HG02943 (cell line): ENCODE results near the gene ALG14.
"Not testable (repeated sequence)": the region's sequence is repeated elsewhere in the genome, so short reads cannot be mapped to it uniquely, and the experiment has no call there.

ENCODE experiments used
- ATAC-seq: cut with Tn5 transposase; IDR thresholded peaks from one replicate; pipeline ENCODE4 v1.9.1; 2021; ENCODE audit warnings: mild to moderate bottlenecking, low read depth, moderate library complexity; ENCODE audit not compliant: unreplicated experiment

ALG14 gene

GRCh38 chr1:95046359-95046758 is 26.4 kb downstream of the ALG14 start:
- ATAC-seq = no peak

GRCh38 chr1:95043141-95043980 is 29.4 kb downstream of the ALG14 start:
- ATAC-seq = peak; percentile 83

DNA sequence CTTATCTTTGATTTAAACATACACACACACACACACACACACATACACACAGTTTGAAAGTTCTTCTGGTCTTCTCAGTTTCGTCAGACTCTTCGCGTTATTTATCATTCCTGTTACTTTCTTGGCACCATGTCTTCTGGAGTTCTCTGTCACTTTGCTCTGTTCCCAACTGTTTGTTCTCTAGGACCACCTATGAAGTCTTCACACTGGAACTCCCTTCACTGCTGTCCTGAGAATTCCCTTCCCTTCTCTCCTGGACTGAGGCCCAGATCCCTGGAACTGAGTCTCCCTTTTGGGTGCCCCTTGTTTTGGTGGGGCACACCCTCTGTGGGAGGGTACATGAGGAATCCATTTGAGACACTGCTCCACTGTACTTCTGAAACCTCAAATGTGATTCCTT is 30.5 kb downstream of the ALG14 start:
- ATAC-seq = no peak

DNA sequence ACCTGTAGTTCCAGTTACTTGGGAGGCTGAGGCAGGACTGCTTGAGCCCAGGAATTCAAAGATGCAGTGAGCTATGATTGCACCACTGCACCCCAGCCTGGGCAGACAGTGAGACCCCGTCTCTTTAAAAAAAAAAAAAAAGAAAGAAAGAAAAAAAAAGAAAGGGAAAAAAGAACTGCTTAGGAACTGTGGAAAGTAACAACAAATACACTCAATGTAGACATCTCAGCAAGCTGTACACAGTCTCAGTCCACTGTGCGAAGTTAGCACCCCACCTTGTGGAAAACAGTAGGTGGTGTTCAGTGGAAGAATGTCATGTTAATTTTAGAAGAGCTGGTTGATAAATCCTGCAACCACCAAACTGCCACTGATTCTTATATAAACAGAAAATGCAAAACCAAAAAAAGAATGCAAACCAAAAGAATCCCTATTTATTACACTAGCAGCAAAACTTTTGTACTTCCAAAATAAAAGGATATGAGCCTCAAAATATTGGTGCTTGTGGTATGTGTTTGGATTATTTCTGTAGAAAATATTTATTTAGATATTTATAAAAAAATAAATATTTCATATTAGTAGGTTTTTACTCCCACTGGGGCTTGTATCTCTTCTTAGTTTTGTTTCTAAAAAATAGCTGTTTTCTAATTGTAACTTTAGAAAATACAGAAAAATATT is 31.1 kb downstream of the ALG14 start:
- ATAC-seq = no peak

GRCh38 chr1:95040032-95040525 is 32.7 kb downstream of the ALG14 start:
- ATAC-seq = no peak

GRCh38 chr1:95039360-95040031 is 33.3 kb downstream of the ALG14 start:
- no peak for ATAC-seq

- ATAC-seq = no peak
Measured at GRCh38 chr1:95035536-95035935, 37.2 kb downstream of the ALG14 start.

DNA sequence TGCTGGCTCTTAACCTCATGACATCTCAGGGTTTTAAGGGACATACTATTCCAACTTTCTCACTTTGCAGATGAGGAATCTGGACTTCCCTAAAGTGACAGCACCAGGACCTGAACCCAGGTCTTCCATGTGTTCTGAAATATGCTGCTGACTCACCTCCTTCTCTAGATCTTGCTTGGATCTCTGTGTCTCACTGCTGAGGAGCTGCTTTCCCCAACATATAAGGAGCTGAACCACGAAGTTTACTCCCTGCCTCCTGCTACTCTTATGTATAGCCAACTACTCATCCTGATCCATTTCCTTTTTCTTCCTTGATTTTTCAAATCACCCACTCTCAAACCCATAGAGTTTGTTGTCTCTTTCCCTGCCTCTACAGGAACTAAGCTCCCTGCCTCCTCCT is 38.2 kb downstream of the ALG14 start:
- no peak for ATAC-seq

DNA sequence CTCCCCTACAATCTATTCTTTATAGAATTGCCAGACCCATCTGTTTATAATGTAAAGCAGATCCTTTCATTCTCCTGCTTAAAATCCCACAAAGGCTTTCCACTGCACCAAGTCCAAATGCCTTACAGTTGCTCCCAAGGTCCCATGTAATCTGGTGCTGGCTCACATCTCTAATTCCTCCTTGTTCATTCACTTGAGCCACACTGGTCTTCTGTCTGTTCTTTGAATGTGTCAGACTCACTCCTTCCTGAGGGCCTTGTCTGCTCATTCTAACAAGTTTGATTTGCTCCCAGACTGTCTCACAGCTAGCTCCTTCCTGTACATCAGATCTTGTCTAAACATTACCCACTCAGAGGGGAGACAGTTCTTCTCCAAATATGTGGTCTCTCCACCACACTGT is 38.9 kb downstream of the ALG14 start:
- no peak for ATAC-seq

DNA sequence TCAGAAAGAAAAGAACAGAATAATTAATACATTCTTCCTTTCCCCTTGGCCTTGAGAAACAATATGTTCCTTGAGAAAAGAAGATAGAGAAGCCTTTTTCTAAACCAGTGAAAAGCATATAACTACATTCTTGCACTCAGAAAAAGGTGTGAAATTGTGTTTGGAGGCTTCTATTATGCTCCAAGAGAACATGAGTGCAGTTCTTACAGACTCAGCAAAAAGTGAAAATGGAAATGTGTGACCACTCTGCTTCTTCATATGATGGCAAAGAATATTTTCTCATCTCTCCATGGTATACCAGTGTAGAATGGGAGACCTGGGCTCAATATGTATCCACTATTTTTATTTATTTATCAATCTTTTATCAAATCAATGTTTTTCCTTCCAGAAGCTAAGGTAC is 43.2 kb downstream of the ALG14 start:
- no peak for ATAC-seq

GRCh38 chr1:95028954-95029353 is 43.8 kb downstream of the ALG14 start:
- ATAC-seq = no peak

- ATAC-seq = no peak
Measured at GRCh38 chr1:95027046-95027445, 45.7 kb downstream of the ALG14 start.

DNA sequence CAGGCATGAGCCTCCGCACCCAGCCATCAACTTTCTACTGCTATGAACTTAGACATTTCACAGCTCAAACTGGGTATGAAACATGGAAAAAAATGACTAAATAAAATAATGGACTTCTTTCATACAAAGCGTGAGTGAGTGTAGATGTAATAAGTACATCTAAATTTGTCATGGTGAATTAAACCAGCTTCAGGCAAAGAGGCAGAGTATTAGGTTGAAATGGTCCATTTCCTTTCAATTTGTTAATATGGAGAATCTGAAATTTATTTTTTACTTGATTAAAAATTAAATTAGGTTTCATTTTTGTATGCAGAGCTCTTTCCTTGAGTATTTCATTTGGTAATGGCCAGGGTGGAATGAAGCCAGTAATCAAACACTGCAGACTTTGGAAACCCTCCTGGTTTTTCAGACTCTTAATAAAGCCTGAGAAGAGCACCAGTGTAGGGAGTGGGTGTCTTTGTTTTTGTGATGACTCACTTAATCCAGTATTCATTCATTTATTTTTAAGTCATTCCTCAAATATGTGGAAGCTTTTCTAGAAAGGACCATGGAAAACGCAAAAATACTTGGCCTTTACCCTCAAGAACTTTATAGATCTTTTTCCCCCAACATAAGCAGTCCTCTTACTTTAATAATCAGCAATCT is 49.2 kb downstream of the ALG14 start:
- no peak for ATAC-seq

DNA sequence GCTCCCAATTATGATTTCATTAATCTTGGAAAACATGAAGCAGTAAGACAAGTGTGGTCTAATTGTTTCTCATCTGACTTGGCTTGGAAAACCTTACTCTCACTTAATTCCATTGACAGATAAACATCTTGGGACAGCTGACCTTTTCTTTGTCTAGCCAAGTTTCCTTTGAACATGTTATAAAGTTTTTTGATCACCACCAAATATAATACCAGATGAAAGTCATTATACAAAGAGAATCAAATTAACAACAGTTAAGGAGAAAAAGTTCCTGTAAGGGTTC is 50.2 kb downstream of the ALG14 start:
- no peak for ATAC-seq

DNA sequence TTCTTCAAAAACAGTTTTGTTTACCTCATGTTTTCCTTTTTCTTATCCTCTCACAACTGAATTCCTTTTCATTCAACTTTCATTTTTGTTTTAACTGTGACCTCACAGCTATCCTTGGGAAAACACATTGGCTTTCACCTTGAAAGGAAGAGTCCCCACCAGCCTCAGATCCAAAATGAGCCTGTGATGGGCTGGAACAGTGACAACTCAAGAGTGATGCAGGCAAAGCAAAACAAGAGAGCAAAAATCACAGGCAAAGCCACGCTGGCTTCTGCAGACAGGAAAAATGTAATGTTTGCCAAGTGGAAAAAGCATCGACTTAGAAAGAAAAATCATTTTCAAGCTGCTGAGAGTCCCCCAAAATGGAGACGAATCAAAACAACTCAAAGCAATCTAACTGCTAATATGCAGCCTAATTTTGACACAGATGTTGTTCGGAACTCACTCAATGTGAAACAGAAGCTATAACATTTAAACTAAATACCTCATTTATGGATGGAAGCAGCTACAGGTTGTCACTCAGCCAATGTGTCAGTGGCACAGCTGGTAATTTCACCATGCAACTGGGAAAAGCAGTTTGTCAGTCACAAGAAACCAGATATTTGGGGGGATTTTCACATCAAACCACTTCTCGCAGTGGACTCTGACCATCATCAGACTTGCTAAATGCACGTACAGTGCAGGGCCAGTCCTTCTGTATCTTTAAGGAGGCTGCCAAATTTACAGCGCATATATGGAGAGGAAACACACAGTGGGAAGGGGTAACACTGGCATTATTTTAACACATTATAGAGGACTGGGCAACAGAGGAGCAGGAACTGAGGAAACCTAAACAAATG is 50.7 kb downstream of the ALG14 start:
- no peak for ATAC-seq

- no peak for ATAC-seq
Measured at GRCh38 chr1:95021119-95021518, 51.6 kb downstream of the ALG14 start.

DNA sequence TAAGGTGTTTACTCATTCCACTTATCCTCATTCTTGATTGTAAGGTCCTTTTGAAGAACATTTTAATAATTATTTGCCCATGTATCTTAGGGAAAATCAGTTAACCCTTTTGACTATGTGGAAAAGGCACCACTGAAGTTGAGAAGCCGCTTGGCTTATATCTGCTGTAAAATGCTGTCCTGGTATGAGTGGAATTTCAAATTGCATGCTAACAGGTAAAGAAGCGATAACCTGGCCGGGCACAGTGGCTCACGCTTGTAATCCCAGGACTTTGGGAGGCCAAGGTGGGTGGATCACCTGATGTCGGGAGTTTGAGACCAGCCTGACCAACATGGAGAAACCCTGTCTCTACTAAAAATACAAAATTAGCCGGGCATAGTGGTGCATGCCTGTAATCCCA is 53.3 kb downstream of the ALG14 start:
- not testable (repeated sequence) for ATAC-seq

GRCh38 chr1:95018602-95019369 is 54.0 kb downstream of the ALG14 start:
- ATAC-seq = no peak

DNA sequence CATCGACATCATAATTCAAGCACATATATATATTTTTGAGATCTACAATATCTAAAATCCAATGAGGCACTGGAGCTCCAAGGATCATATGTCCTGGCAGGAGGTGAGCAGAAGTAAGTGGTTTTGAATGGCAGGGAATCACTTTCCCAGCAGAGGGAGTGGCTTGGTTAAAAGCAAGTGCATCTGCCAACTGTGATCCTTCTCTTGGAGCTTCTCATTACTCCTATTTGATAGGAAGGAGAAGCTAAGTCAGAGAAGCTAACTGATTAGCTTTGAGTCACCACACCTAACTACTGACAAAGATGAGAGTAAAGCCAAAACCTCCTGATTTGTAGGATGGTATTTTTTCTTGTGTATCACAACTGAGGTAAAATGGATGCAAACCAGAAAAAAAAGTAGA is 55.0 kb downstream of the ALG14 start:
- no peak for ATAC-seq
